Measurements from ENCODE around the gene MET. TPM values are rescaled to one million over a fixed set of nuclear protein-coding genes. Genes with fewer than 3 reads are reported as not detected.
A peak's percentile ranks its signal among the peaks of the same experiment; 100 is the strongest.

Gene MET
- polyA plus RNA-seq, 2 of the 4 experiments (the other 2 are of a cell fraction) = 72.3 to 165 TPM

- ChIA-PET POLR2A (interaction anchor here (0.6 to 1.6 kb wide), 3 partner anchors 18 to 61 kb away, joined by 3 to 4 read pairs (median 3); no protein-coding TSS in a partner anchor), CTCF (interaction anchor here (0.7 to 1.4 kb wide), 5 partner anchors 11 to 511 kb away, joined by 3 to 4 read pairs (median 3); no protein-coding TSS in a partner anchor)
- Histone ChIP-seq H3K4me1 (peaks cover 73% of the 10 kb centered on the region), H3K27ac (peak overlapping the region; percentile 82 to 89), H3K4me3 (no peak overlapping the region), H3K9me3 (no peaks in the 10 kb centered on the region), H3K4me2 (peak overlapping the region; percentile 71)
- FAIRE-seq = no peak
- peak in 1 of 2 experiments; percentile 76 for DNase-seq (ENCODE audit: low read depth in 1 of 2, low spot score in 1 of 2)
- 15% methylated on average over 3 of the region's 3 CpGs for WGBS (ENCODE audit: missing lambda C conversion rate)
- TF ChIP-seq MAFK (IDR thresholded peaks at IDR 0.05; ENCODE audit: partially characterized antibody) (peak; percentile 64), PBX3 (IDR thresholded peaks at IDR 0.05) (peak; percentile 18; the same call in 1 of the 2 replicates), RARB (CRISPR knock-in tag; IDR thresholded peaks at IDR 0.05) (peak; percentile 83), NFE2L2 (conservative IDR thresholded peaks at IDR 0.05; ENCODE audit: low read length) (no peak), RAD21 (conservative IDR thresholded peaks at IDR 0.05 in 1 of 2, IDR thresholded peaks at IDR 0.05 in 1 of 2) (no peak), HOXB5 (CRISPR knock-in tag; IDR thresholded peaks at IDR 0.05) (0 out of 2 replicates have a peak, but pooled peaks have one; percentile 17), ZC3H11A (IDR thresholded peaks at IDR 0.05) (no peak), CHD4 (IDR thresholded peaks at IDR 0.05; ENCODE audit: borderline replicate concordance) (no peak), BCL3 (IDR thresholded peaks at IDR 0.05) (no peak)
- peak; percentile 70 to 79 for ATAC-seq
Observed at GRCh38 chr7:116691664-116692063, 19.7 kb downstream of the MET start.

GRCh38 chr7:116692401-116693308, 20.7 kb downstream of the MET start:
- ChIA-PET POLR2A (interaction anchor here (1.6 kb wide), 1 partner anchor 24 kb away, joined by 4 read pairs; no protein-coding TSS in a partner anchor), CTCF (interaction anchor here (0.7 to 1.4 kb wide), 4 partner anchors 21 to 102 kb away, joined by 3 to 4 read pairs (median 3); partner anchors contain the start of gene MET)
- peak; percentile 10 to 16; a peak in 2 of 6 replicates for ATAC-seq
- Histone ChIP-seq H3K9me3 (no peaks in the 10 kb centered on the region), H3K4me3 (peak overlapping the region; percentile 4; the same call in 1 of the 3 replicates), H3K4me2 (peak overlapping the region; percentile 71), H3K27ac (peak overlapping the region; percentile 81 to 89), H3K4me1 (peaks cover 64% of the 10 kb centered on the region)
- WGBS (ENCODE audit: missing lambda C conversion rate) = 39% methylated on average over 5 of the region's 5 CpGs
- DNase-seq (ENCODE audit: low read depth in 1 of 2, low spot score in 1 of 2) = no peak
- peak; percentile 54 for FAIRE-seq
- TF ChIP-seq BCL3 (IDR thresholded peaks at IDR 0.05) = no peak
- no peak for TF ChIP-seq KDM1A (IDR thresholded peaks at IDR 0.05; ENCODE audit: low read depth)
- TF ChIP-seq FOXS1 (CRISPR knock-in tag; IDR thresholded peaks at IDR 0.05) = no peak
- no peak for TF ChIP-seq ZNF302 (CRISPR knock-in tag; IDR thresholded peaks at IDR 0.05)
- TF ChIP-seq PBX3 (IDR thresholded peaks at IDR 0.05) = no peak
- peak; percentile 31; the same call in 1 of the 2 replicates for TF ChIP-seq GATA3 (IDR thresholded peaks at IDR 0.05; ENCODE audit: borderline replicate concordance)
- TF ChIP-seq FOSB (CRISPR knock-in tag; IDR thresholded peaks at IDR 0.05) = no peak
- no peak for TF ChIP-seq MAX (IDR thresholded peaks at IDR 0.05)
- peak; percentile 89 for TF ChIP-seq JUNB (IDR thresholded peaks at IDR 0.05)
- no peak for TF ChIP-seq REST (IDR thresholded peaks at IDR 0.05)
- TF ChIP-seq ELK1 (IDR thresholded peaks at IDR 0.05; ENCODE audit: low read depth, low read length) = no peak
- TF ChIP-seq ZFP36 (IDR thresholded peaks at IDR 0.05; ENCODE audit: borderline replicate concordance, partially characterized antibody) = no peak
- no peak for TF ChIP-seq TFCP2L1 (CRISPR knock-in tag; IDR thresholded peaks at IDR 0.05)
- no peak for TF ChIP-seq SREBF2 (IDR thresholded peaks at IDR 0.05)
- TF ChIP-seq SMC3 (IDR thresholded peaks at IDR 0.05) = no peak
- no peak for TF ChIP-seq TP53 (CRISPR knock-in tag; IDR thresholded peaks at IDR 0.05)
- TF ChIP-seq RNF2 (IDR thresholded peaks at IDR 0.05; ENCODE audit: borderline replicate concordance, low read depth) = no peak
- TF ChIP-seq POLR2AphosphoS2 (conservative IDR thresholded peaks at IDR 0.05; ENCODE audit: low read length) = no peak

Measured in A549 (cell line).